PC-9 (cell line): ENCODE measurements around the gene NCAPH2. TPM values are rescaled to one million over a fixed set of nuclear protein-coding genes. Genes with fewer than 3 reads are reported as not detected.

Experiments
- BruUV-seq: library from RNA; stranded (reverse); fragments of 400-500 nt; replicated peaks from 2 replicates; lab custom pipeline; 2021; lab: Mats Ljungman, UMichigan
- CTCF ChIA-PET: fragments of 300-600 bp; sonication (Branson Sonifier 250); formaldehyde crosslinking; loops from one replicate; lab custom pipeline; 2022; ENCODE audit warnings: antibody characterized with exemption; lab: Charles Lee
- POLR2A ChIA-PET: fragments of 300-600 bp; sonication (Branson Sonifier 250); formaldehyde crosslinking; loops from one replicate; lab custom pipeline; 2022; ENCODE audit warnings: antibody characterized with exemption; ENCODE audit not compliant: unreplicated experiment; lab: Charles Lee
- DNase-seq, 2 experiments: peaks; one replicate each; pipeline versions ENCODE4 v3.0.0 to v3.0.0-alpha.2; 2015 to 2022; ENCODE audit warnings: mixed read lengths in 1 of 2
- H2AFZ ChIP-seq: fragments of 200-600 bp; sonication (generic); 2 replicates; pipeline ENCODE4 v1.8.1; 2017; ENCODE audit warnings: antibody characterized with exemption
- H3F3A ChIP-seq: fragments of 200-600 bp; sonication (generic); 2 replicates; pipeline ENCODE4 v1.8.1; 2017; ENCODE audit warnings: antibody characterized with exemption, mild to moderate bottlenecking, low read depth; ENCODE audit not compliant: insufficient read depth
- H3K27ac ChIP-seq: fragments of 200-600 bp; sonication (generic); 2 replicates; pipeline ENCODE4 v1.6.1; 2016; ENCODE audit warnings: mixed run types
- H3K27me3 ChIP-seq: fragments of 200-600 bp; sonication (generic); 2 replicates; pipeline ENCODE4 v1.6.1; 2016; ENCODE audit warnings: low read depth, mixed run types; ENCODE audit not compliant: insufficient read depth
- H3K36me3 ChIP-seq: fragments of 200-600 bp; sonication (generic); 2 replicates; pipeline ENCODE4 v1.6.1; 2016; ENCODE audit warnings: low read depth, mixed run types
- H3K4me1 ChIP-seq: fragments of 200-600 bp; sonication (generic); replicated peaks from 2 replicates; pipeline ENCODE4 v1.6.1; 2016; ENCODE audit warnings: mixed run types; ENCODE audit not compliant: insufficient read depth
- H3K4me2 ChIP-seq: fragments of 200-600 bp; sonication (generic); 2 replicates; pipeline ENCODE4 v1.6.1; 2017; ENCODE audit warnings: mixed run types
- H3K4me3 ChIP-seq: fragments of 200-600 bp; sonication (generic); 2 replicates; pipeline ENCODE4 v1.6.1; 2016; ENCODE audit warnings: mixed run types
- H3K79me2 ChIP-seq: fragments of 200-600 bp; sonication (generic); 2 replicates; pipeline ENCODE4 v1.6.1; 2017; ENCODE audit warnings: low read depth, mixed run types
- H3K9me2 ChIP-seq: fragments of 200-600 bp; sonication (generic); 2 replicates; pipeline ENCODE4 v1.8.1; 2017; ENCODE audit warnings: mild to moderate bottlenecking; ENCODE audit not compliant: insufficient read depth
- H3K9me3 ChIP-seq: fragments of 200-600 bp; sonication (generic); 2 replicates; pipeline ENCODE4 v1.8.1; 2016; ENCODE audit warnings: low read depth; ENCODE audit not compliant: insufficient read depth
- H4K20me1 ChIP-seq: fragments of 200-600 bp; sonication (generic); 2 replicates; pipeline ENCODE4 v1.8.1; 2017; ENCODE audit not compliant: insufficient read depth
- EZH2 ChIP-seq: fragments of 200-600 bp; sonication (generic); IDR thresholded peaks from 2 replicates; pipeline ENCODE4 v1.8.0; 2017; ENCODE audit warnings: antibody characterized with exemption, low read depth
- intact Hi-C: fragments of 100-400 bp; cut with micrococcal nuclease; formaldehyde crosslinking; loops from one replicate; pipeline ENCODE4 v1.10.0; 2022; ENCODE audit not compliant: unreplicated experiment
- total RNA-seq: library from RNA; stranded (reverse); gene quantifications from 2 replicates; pipeline ENCODE4 v1.2.3, GENCODE V29; 2021
- TF ChIP-seq, protein P1 (sequence below): fragments of 200-600 bp; sonication (generic); conservative IDR thresholded peaks from 2 replicates; pipeline ENCODE4 v1.6.1; 2017; ENCODE audit warnings: mixed run types, antibody characterized with exemption, mild to moderate bottlenecking, moderate library complexity

The NCAPH2 gene
- total RNA-seq, 1 experiment from 2014 or later: 58.8 TPM

DNA sequence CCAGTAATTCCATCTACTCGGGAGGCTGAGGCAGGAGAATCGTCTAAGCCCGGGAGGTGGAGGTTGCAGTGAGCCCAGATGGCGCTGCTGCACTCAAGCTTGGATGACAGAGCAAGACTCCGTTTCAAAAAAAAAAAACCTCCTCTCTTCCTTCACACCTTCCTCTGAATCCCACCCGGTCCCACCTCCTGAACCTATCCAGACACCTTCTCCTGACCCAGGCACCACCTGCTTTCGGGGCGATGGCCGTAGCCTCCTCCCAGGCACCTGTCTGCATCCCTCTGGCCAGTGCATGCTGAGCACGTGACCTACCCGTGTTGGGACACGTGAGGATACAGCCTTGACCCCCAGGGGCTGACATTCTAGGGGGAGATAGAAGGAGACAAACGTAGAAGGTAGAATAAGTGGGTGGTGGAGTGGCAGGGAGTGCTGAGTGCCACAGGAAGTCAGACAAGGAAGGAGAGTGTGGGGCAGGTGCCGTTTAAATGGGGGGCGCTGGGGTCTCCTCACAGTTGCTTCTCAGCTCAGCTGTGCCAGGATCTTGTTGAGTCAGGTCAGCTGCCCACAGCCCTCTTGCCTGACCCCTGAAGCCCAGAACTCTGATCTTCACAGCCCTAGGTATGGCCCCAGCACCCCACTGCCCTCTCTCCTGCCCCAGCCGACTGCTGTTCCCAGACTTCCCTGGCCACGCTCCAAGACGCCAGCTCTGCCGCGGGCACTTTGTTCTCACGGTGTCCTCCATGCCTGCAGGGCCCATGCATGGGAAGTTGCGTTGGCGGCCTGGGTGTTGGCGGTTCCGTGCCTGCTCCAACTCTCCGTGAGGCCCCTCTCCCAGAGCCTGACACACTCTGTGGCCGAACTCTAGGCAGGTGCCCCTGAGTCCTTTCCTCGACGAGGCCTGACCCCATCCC is 22.5 kb upstream of the NCAPH2 start:
- no peak overlapping the region for H3K4me3 ChIP-seq
- no peak overlapping the region for H3K4me2 ChIP-seq
- H4K20me1 ChIP-seq: peaks cover 9% of the 10 kb centered on the region
- BruUV-seq: no TSS peak
- no peak overlapping the region for H3K27ac ChIP-seq
- no peaks in the 10 kb centered on the region for H3K9me3 ChIP-seq
- H3K79me2 ChIP-seq: no peaks in the 10 kb centered on the region
- TF ChIP-seq, protein P1, sequence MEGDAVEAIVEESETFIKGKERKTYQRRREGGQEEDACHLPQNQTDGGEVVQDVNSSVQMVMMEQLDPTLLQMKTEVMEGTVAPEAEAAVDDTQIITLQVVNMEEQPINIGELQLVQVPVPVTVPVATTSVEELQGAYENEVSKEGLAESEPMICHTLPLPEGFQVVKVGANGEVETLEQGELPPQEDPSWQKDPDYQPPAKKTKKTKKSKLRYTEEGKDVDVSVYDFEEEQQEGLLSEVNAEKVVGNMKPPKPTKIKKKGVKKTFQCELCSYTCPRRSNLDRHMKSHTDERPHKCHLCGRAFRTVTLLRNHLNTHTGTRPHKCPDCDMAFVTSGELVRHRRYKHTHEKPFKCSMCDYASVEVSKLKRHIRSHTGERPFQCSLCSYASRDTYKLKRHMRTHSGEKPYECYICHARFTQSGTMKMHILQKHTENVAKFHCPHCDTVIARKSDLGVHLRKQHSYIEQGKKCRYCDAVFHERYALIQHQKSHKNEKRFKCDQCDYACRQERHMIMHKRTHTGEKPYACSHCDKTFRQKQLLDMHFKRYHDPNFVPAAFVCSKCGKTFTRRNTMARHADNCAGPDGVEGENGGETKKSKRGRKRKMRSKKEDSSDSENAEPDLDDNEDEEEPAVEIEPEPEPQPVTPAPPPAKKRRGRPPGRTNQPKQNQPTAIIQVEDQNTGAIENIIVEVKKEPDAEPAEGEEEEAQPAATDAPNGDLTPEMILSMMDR: no peak; the same call in 1 of the 2 replicates
- no peak for TF ChIP-seq EZH2
- peaks cover 7% of the 10 kb centered on the region for H3K36me3 ChIP-seq
- H3F3A ChIP-seq: peaks cover 18% of the 10 kb centered on the region
- DNase-seq: peak in 1 of 2 experiments; percentile 77
- no peaks in the 10 kb centered on the region for H3K9me2 ChIP-seq
- intact Hi-C loops: no loop called here
- H3K27me3 ChIP-seq: no peaks in the 10 kb centered on the region
- CTCF ChIA-PET: interaction anchor here (0.9 kb wide), 1 partner anchor 40 kb away, joined by 3 read pairs; the partner anchor contains the start of gene SCO2
- H3K4me1 ChIP-seq: peaks cover 17% of the 10 kb centered on the region; the same call in 1 of the 2 replicates
- H2AFZ ChIP-seq: no peak overlapping the region
- POLR2A ChIA-PET: interaction anchor here (0.6 kb wide), 1 partner anchor 13 kb away, joined by 3 read pairs; no protein-coding TSS in a partner anchor

DNA sequence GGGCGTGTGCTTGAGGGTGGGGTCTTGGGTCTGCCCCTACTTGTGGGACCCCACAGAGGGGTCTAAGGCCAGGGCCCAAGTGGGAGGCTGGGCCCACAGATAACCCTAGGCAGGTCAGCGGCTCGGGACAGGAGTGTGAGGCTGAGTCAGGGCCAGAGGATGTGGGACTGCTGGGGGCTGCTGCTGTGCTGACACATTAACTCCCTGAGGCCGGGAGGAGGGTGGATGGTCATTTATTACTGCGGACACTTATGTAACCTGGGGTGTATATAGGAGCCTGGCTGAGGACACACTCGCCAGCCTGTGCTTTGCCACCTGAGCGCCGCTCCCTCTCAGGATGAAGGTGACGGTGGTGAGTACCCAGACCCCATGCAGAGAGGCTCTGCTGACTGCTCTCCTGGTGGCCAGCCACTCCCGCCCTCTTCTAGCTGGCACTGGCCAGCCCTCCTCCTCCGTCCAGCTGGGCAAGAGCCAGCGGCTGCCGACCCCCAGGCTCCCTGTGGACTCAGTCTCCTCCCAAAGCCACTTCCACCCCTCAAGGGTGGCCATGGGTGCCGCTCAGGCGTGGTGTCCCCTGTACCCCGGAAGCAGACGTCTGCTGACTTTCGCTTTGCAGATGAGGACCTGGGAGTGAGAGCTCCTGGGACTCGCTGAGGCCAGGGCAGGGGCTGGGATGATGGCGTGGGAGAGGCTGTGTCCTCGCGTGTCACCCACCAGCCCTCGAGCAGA is 21.3 kb upstream of the NCAPH2 start, which contains the start of gene MIOX:
Gene MIOX, plus strand, starts transcription at position 299 of the 729 bp plus-strand sequence. Its CDS starts 39 bp downstream, at position 338.
- Histone ChIP-seq H3F3A (peaks cover 17% of the 10 kb centered on the region), H3K4me1 (peaks cover 17% of the 10 kb centered on the region; the same call in 1 of the 2 replicates), H3K9me2 (no peaks in the 10 kb centered on the region), H2AFZ (no peak within 1 kb of the TSS), H3K27me3 (no peaks in the 10 kb centered on the region), H3K4me2 (peak within 1 kb of the TSS; percentile 29), H3K36me3 (peaks cover 7% of the 10 kb centered on the region), H4K20me1 (peaks cover 9% of the 10 kb centered on the region), H3K4me3 (no peak within 1 kb of the TSS), H3K27ac (no peak within 1 kb of the TSS), H3K79me2 (no peaks in the 10 kb centered on the region), H3K9me3 (no peaks in the 10 kb centered on the region)
- intact Hi-C loops: no loop called here
- TF ChIP-seq, protein P1: no peak
- no peak for TF ChIP-seq EZH2
- CTCF ChIA-PET: no interaction called here
- no TSS peak for BruUV-seq
- peak in 1 of 2 experiments; percentile 53 for DNase-seq
- POLR2A ChIA-PET: no interaction called here

DNA sequence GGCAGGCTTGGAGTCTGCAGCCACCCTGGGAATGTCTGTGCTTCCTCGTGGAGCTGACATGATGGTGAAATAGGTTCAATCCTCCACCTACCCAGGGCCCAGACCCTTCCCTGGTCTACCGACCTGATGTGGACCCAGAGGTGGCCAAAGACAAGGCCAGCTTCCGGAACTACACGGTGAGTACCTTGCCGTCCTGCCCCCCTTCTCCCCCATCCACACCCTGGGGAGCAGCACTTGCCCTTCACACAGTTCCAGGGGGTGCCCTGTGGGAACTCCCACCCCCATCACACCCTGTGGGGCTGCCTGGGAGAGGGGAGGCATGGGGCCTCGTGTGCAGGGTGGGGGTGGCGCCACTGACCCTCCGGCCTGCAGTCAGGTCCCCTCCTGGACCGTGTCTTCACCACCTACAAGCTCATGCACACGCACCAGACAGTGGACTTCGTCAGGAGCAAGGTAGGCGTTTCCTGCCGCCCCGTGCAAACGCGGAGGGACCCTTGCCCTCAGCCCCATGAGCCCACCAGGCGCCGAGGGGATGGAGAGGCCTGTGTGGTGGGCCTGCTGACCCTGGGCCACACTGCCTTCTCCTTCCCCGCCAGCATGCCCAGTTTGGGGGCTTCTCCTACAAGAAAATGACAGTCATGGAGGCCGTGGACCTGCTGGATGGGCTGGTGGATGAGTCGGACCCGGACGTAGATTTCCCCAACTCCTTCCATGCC is 20.6 kb upstream of the NCAPH2 start:
- DNase-seq: no peak
- Histone ChIP-seq H3F3A (peaks cover 17% of the 10 kb centered on the region), H4K20me1 (peaks cover 9% of the 10 kb centered on the region), H3K27ac (no peak overlapping the region), H3K4me2 (peak overlapping the region; percentile 29; the same call in 1 of the 2 replicates), H2AFZ (no peak overlapping the region), H3K4me1 (peaks cover 13% of the 10 kb centered on the region; the same call in 1 of the 2 replicates), H3K4me3 (no peak overlapping the region), H3K9me3 (no peaks in the 10 kb centered on the region), H3K27me3 (no peaks in the 10 kb centered on the region), H3K36me3 (peaks cover 7% of the 10 kb centered on the region), H3K9me2 (no peaks in the 10 kb centered on the region), H3K79me2 (no peaks in the 10 kb centered on the region)
- no TSS peak for BruUV-seq
- TF ChIP-seq EZH2: no peak
- POLR2A ChIA-PET: no interaction called here
- CTCF ChIA-PET: no interaction called here
- intact Hi-C loops: no loop called here
